ENCODE data around the gene RNF133.

Gene RNF133

DNA sequence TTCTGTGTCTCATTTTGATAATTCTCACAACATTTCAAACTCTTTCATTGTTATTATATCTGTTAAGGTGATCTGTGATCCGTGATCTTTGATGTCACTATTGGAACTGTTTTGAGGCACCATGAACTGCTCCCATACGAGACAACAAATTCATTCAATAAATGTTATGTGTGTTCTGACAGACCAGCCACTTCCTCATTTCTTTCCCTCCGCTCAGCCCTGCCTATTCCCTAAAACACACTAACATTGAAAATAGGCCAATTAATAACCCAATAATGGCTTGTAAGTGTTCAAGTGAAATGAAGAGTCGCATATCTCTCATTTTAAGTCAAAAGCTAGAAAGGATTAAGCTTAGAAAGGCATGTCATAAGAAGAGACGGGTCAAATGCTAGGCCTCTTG lies 45.2 kb downstream of the RNF133 start:
- no peak for TF ChIP-seq EZH2phosphoT487 (IDR thresholded peaks at IDR 0.05; ENCODE audit: low read length)
- TF ChIP-seq, protein P1, sequence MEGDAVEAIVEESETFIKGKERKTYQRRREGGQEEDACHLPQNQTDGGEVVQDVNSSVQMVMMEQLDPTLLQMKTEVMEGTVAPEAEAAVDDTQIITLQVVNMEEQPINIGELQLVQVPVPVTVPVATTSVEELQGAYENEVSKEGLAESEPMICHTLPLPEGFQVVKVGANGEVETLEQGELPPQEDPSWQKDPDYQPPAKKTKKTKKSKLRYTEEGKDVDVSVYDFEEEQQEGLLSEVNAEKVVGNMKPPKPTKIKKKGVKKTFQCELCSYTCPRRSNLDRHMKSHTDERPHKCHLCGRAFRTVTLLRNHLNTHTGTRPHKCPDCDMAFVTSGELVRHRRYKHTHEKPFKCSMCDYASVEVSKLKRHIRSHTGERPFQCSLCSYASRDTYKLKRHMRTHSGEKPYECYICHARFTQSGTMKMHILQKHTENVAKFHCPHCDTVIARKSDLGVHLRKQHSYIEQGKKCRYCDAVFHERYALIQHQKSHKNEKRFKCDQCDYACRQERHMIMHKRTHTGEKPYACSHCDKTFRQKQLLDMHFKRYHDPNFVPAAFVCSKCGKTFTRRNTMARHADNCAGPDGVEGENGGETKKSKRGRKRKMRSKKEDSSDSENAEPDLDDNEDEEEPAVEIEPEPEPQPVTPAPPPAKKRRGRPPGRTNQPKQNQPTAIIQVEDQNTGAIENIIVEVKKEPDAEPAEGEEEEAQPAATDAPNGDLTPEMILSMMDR (IDR thresholded peaks at IDR 0.05; ENCODE audit: low read length), result no peak
- no peak for TF ChIP-seq EZH2 (optimal IDR thresholded peaks at IDR 0.05; ENCODE audit: low read depth, low read length)
- Histone ChIP-seq H3K4me3 (ENCODE audit: low read length) (no peak overlapping the region), H4K20me1 (ENCODE audit: insufficient read depth, low read length) (no peaks in the 10 kb centered on the region), H3K27ac (ENCODE audit: low read length) (no peak overlapping the region), H3K4me1 (ENCODE audit: low read length) (no peaks in the 10 kb centered on the region), H2AFZ (ENCODE audit: low read length) (no peak overlapping the region), H3K9me2 (replicated peaks; ENCODE audit: insufficient read depth, low read length) (no peaks in the 10 kb centered on the region), H3F3A (ENCODE audit: insufficient read depth, low read length) (no peaks in the 10 kb centered on the region), H3K4me2 (ENCODE audit: low read depth, low read length) (no peak overlapping the region), H3K36me3 (replicated peaks; ENCODE audit: insufficient read depth, low read length) (no peaks in the 10 kb centered on the region), H3K9me3 (replicated peaks; ENCODE audit: insufficient read depth, low read length) (no peaks in the 10 kb centered on the region), H3K79me2 (ENCODE audit: low read length) (no peaks in the 10 kb centered on the region), H3K9ac (ENCODE audit: low read length) (no peak overlapping the region), H3K27me3 (replicated peaks; ENCODE audit: insufficient read depth, low read length) (no peaks in the 10 kb centered on the region)
- no peak for DNase-seq

DNA sequence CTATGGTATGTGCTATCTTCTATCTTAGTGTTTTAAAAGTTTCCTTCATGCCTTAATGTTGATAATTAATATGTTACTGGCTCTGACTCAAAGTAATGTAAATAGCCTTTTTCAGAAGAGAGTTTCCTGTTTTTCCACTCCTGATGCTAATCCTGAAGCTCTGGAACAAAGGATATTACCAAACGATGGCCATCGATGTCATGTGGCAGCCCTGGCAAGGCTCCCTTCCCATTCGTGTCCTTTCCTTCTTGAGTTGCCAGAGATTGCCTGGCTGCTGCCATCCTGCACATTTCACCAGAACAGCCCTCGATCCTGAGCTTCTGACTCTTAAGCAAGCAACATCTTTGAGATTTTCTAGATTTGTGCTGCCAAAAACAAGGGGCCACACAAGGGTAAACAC lies 46.0 kb downstream of the RNF133 start:
- no peaks in the 10 kb centered on the region for H3K9me2 ChIP-seq (replicated peaks; ENCODE audit: insufficient read depth, low read length)
- H3K9ac ChIP-seq (ENCODE audit: low read length), result no peak overlapping the region
- H3K27ac ChIP-seq (ENCODE audit: low read length), result no peak overlapping the region
- H3K27me3 ChIP-seq (replicated peaks; ENCODE audit: insufficient read depth, low read length), result no peaks in the 10 kb centered on the region
- no peak overlapping the region for H2AFZ ChIP-seq (ENCODE audit: low read length)
- H3K36me3 ChIP-seq (replicated peaks; ENCODE audit: insufficient read depth, low read length), result no peaks in the 10 kb centered on the region
- H3F3A ChIP-seq (ENCODE audit: insufficient read depth, low read length), result no peaks in the 10 kb centered on the region
- no peak overlapping the region for H3K4me2 ChIP-seq (ENCODE audit: low read depth, low read length)
- no peak overlapping the region for H3K4me3 ChIP-seq (ENCODE audit: low read length)
- H4K20me1 ChIP-seq (ENCODE audit: insufficient read depth, low read length), result no peaks in the 10 kb centered on the region
- TF ChIP-seq EZH2 (optimal IDR thresholded peaks at IDR 0.05; ENCODE audit: low read depth, low read length) (no peak), EZH2phosphoT487 (IDR thresholded peaks at IDR 0.05; ENCODE audit: low read length) (no peak)
- TF ChIP-seq, protein P1 (IDR thresholded peaks at IDR 0.05; ENCODE audit: low read length), result no peak
- no peaks in the 10 kb centered on the region for H3K9me3 ChIP-seq (replicated peaks; ENCODE audit: insufficient read depth, low read length)
- no peaks in the 10 kb centered on the region for H3K79me2 ChIP-seq (ENCODE audit: low read length)
- no peaks in the 10 kb centered on the region for H3K4me1 ChIP-seq (ENCODE audit: low read length)
- DNase-seq, result no peak

DNA sequence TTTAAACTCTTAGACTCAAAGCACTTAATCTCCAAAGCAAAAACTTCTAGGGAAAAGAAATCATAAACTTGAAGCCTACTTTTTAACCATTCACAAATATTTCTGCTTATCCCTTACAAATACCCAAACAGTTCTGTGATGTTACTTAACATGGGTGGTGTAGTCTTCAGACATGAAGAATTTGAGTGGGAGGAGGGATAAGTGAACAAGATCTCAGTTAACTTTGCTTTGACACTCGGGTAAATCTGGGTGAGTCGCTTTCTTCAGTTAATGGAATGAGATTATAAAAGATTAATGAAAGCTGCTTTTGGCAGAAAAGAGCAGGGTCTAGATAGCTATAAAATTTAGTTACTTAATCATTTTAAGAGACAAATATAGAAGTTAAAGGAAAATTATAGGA lies 47.5 kb downstream of the RNF133 start:
- no peaks in the 10 kb centered on the region for H3K27me3 ChIP-seq (replicated peaks; ENCODE audit: insufficient read depth, low read length)

More for the DNA sequence above, 47.5 kb downstream of the RNF133 start:
- H3K36me3 ChIP-seq (replicated peaks; ENCODE audit: insufficient read depth, low read length), result no peaks in the 10 kb centered on the region
- H3F3A ChIP-seq (ENCODE audit: insufficient read depth, low read length), result no peaks in the 10 kb centered on the region
- no peak overlapping the region for H2AFZ ChIP-seq (ENCODE audit: low read length)
- TF ChIP-seq, protein P1 (IDR thresholded peaks at IDR 0.05; ENCODE audit: low read length), result no peak
- TF ChIP-seq EZH2 (optimal IDR thresholded peaks at IDR 0.05; ENCODE audit: low read depth, low read length) (no peak), EZH2phosphoT487 (IDR thresholded peaks at IDR 0.05; ENCODE audit: low read length) (no peak)
- no peaks in the 10 kb centered on the region for H3K9me2 ChIP-seq (replicated peaks; ENCODE audit: insufficient read depth, low read length)
- H3K4me2 ChIP-seq (ENCODE audit: low read depth, low read length), result no peak overlapping the region
- H3K9me3 ChIP-seq (replicated peaks; ENCODE audit: insufficient read depth, low read length), result no peaks in the 10 kb centered on the region
- H3K4me3 ChIP-seq (ENCODE audit: low read length), result no peak overlapping the region
- no peak overlapping the region for H3K27ac ChIP-seq (ENCODE audit: low read length)
- no peaks in the 10 kb centered on the region for H3K79me2 ChIP-seq (ENCODE audit: low read length)
- no peaks in the 10 kb centered on the region for H4K20me1 ChIP-seq (ENCODE audit: insufficient read depth, low read length)
- no peak for DNase-seq
- H3K4me1 ChIP-seq (ENCODE audit: low read length), result no peaks in the 10 kb centered on the region
- H3K9ac ChIP-seq (ENCODE audit: low read length), result no peak overlapping the region
